ENCODE results near the gene CENPM.

The CENPM gene

GRCh38 chr22:41915786-41916493 lies 31.0 kb downstream of the CENPM start:
- Histone ChIP-seq H3F3A (ENCODE audit: insufficient read depth, low read length) (no peaks in the 10 kb centered on the region), H3K9me3 (ENCODE audit: low read length) (no peaks in the 10 kb centered on the region), H2AFZ (ENCODE audit: low read length) (no peak overlapping the region), H3K27me3 (ENCODE audit: insufficient read depth, low read length) (peaks cover 27% of the 10 kb centered on the region; the same call in 1 of the 2 replicates), H3K36me3 (ENCODE audit: insufficient read depth, low read length) (no peaks in the 10 kb centered on the region), H3K4me3 (ENCODE audit: low read depth, low read length, poor library complexity, severe bottlenecking) (no peak overlapping the region), H3K9ac (ENCODE audit: low read length) (no peak overlapping the region), H3K9me2 (ENCODE audit: low read depth, low read length) (no peaks in the 10 kb centered on the region), H4K20me1 (ENCODE audit: insufficient read depth, low read length) (no peaks in the 10 kb centered on the region), H3K79me2 (ENCODE audit: insufficient read depth, low read length) (no peaks in the 10 kb centered on the region), H3K4me2 (ENCODE audit: low read length) (no peak overlapping the region), H3K27ac (ENCODE audit: low read depth, low read length, poor library complexity, severe bottlenecking) (no peak overlapping the region), H3K4me1 (ENCODE audit: insufficient read depth, low read length, severe bottlenecking) (peaks cover 32% of the 10 kb centered on the region)
- TF ChIP-seq EZH2 (IDR thresholded peaks at IDR 0.05; ENCODE audit: borderline replicate concordance, low read length) (no peak), CTCF (IDR thresholded peaks at IDR 0.05; ENCODE audit: low read length) (no peak)

- no peak within 1 kb of the TSS; the same call in 1 of the 2 replicates for H3K4me2 ChIP-seq (ENCODE audit: low read length)
- H3F3A ChIP-seq (ENCODE audit: insufficient read depth, low read length) = no peaks in the 10 kb centered on the region
- no peak within 1 kb of the TSS for H3K27ac ChIP-seq (ENCODE audit: low read depth, low read length, poor library complexity, severe bottlenecking)
- no peaks in the 10 kb centered on the region for H3K36me3 ChIP-seq (ENCODE audit: insufficient read depth, low read length)
- no peaks in the 10 kb centered on the region for H3K9me3 ChIP-seq (ENCODE audit: low read length)
- H3K9me2 ChIP-seq (ENCODE audit: low read depth, low read length) = no peaks in the 10 kb centered on the region
- H2AFZ ChIP-seq (ENCODE audit: low read length) = no peak within 1 kb of the TSS
- peaks cover 22% of the 10 kb centered on the region; the same call in 1 of the 2 replicates for H3K27me3 ChIP-seq (ENCODE audit: insufficient read depth, low read length)
- H3K4me1 ChIP-seq (ENCODE audit: insufficient read depth, low read length, severe bottlenecking) = peaks cover 35% of the 10 kb centered on the region
- no peak within 1 kb of the TSS for H3K4me3 ChIP-seq (ENCODE audit: low read depth, low read length, poor library complexity, severe bottlenecking)
- TF ChIP-seq CTCF (IDR thresholded peaks at IDR 0.05; ENCODE audit: low read length) (no peak), EZH2 (IDR thresholded peaks at IDR 0.05; ENCODE audit: borderline replicate concordance, low read length) (no peak)
- H3K79me2 ChIP-seq (ENCODE audit: insufficient read depth, low read length) = no peaks in the 10 kb centered on the region
- no peak within 1 kb of the TSS for H3K9ac ChIP-seq (ENCODE audit: low read length)
- H4K20me1 ChIP-seq (ENCODE audit: insufficient read depth, low read length) = no peaks in the 10 kb centered on the region
These were observed 31.7 kb downstream of the CENPM start, which contains the start of gene SHISA8 for GRCh38 chr22:41915035-41915785. Gene SHISA8 (minus strand): TSS chr22:41915074. CDS start chr22:41914667, 407 bp downstream.

- peaks cover 20% of the 10 kb centered on the region; the same call in 1 of the 2 replicates for H3K27me3 ChIP-seq (ENCODE audit: insufficient read depth, low read length)
These were observed 32.3 kb downstream of the CENPM start for GRCh38 chr22:41914611-41915034.

More at GRCh38 chr22:41914611-41915034, 32.3 kb downstream of the CENPM start:
- Histone ChIP-seq H3K9me3 (ENCODE audit: low read length) (no peaks in the 10 kb centered on the region), H3K9me2 (ENCODE audit: low read depth, low read length) (no peaks in the 10 kb centered on the region), H3K4me1 (ENCODE audit: insufficient read depth, low read length, severe bottlenecking) (peaks cover 35% of the 10 kb centered on the region), H4K20me1 (ENCODE audit: insufficient read depth, low read length) (no peaks in the 10 kb centered on the region), H3K9ac (ENCODE audit: low read length) (no peak overlapping the region), H3K27ac (ENCODE audit: low read depth, low read length, poor library complexity, severe bottlenecking) (no peak overlapping the region), H3K4me2 (ENCODE audit: low read length) (no peak overlapping the region), H3K36me3 (ENCODE audit: insufficient read depth, low read length) (no peaks in the 10 kb centered on the region), H3K79me2 (ENCODE audit: insufficient read depth, low read length) (no peaks in the 10 kb centered on the region), H2AFZ (ENCODE audit: low read length) (no peak overlapping the region), H3K4me3 (ENCODE audit: low read depth, low read length, poor library complexity, severe bottlenecking) (no peak overlapping the region), H3F3A (ENCODE audit: insufficient read depth, low read length) (no peaks in the 10 kb centered on the region)
- TF ChIP-seq EZH2 (IDR thresholded peaks at IDR 0.05; ENCODE audit: borderline replicate concordance, low read length) (no peak), CTCF (IDR thresholded peaks at IDR 0.05; ENCODE audit: low read length) (no peak)
